ENCODE data around the gene GDI2.

Gene GDI2

DNA sequence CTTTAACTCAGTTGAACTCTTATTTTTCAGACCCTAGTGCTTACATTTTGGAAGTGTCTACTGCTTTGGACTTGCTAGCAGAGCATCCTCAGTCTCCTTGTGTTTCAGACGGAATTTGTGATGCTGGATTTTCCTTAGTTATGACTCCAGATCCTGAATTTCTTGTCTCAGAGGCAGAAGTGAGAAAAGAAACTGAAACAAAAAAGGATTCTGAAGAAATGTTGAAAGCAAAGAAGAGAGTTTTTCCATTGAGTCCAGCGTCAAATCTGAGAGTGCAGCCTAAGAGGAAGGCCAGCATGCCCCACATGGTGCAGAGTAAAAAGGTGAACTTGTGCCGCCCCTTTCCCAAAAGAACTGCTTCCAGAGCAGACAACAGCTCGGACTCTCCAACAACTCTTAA is 82.5 kb downstream of the GDI2 start:
- no peak for DNase-seq
- Mint-ChIP-seq H3K27ac (peak overlapping the region; percentile 63), H3K27me3 (no peaks in the 10 kb centered on the region), H3K4me1 (ENCODE audit: low read depth) (peaks cover 31% of the 10 kb centered on the region), H3K9me3 (no peaks in the 10 kb centered on the region), H3K36me3 (ENCODE audit: low read depth) (peaks cover 95% of the 10 kb centered on the region), H3K4me3 (no peak overlapping the region)

DNA sequence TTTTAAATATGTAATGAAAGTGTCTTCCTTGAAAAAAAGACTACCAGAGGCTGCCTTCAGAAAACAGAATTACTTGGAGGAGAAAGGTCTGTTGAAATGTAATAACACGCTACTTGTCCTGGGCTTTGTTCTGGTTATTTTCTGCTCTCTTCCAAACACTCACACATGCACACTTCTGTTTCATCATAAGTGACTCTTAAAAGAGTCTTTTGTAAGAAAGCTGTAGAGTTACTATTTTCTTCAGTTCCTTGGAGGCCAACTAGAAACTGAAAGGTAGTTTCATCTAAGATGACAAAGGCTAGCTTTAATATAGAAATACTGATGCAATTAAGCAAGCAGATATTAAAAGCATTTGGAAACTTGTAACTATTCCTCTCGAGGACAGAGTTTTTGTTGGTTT is 89.5 kb downstream of the GDI2 start:
- H3K4me1 Mint-ChIP-seq (ENCODE audit: low read depth) = peaks cover 16% of the 10 kb centered on the region
- H3K9me3 Mint-ChIP-seq = no peaks in the 10 kb centered on the region
- H3K27ac Mint-ChIP-seq = peak overlapping the region; percentile 0
- no peak for DNase-seq
- H3K4me3 Mint-ChIP-seq = no peak overlapping the region
- H3K36me3 Mint-ChIP-seq (ENCODE audit: low read depth) = peaks cover 84% of the 10 kb centered on the region
- H3K27me3 Mint-ChIP-seq = no peaks in the 10 kb centered on the region

DNA sequence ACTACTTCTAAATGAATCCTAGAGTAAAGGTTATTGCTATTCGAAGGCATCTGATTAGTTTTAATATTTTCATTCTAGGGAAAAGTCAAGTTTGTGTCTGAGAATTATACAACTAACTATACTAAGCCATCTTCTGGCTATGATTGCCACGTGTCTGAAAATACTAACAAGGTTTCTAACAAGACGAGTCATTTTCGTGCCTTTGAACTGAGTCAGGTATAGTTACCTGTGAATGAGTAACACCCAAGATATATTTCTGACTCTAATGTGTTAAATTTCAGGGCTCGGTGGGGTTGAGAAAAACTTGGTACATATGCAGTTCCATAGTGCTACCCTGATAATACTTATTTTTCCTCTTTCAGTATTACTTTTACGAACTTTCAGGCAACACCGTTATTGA is 93.1 kb downstream of the GDI2 start:
- Mint-ChIP-seq H3K4me1 (ENCODE audit: low read depth) (peaks cover 32% of the 10 kb centered on the region), H3K27ac (no peak overlapping the region), H3K36me3 (ENCODE audit: low read depth) (peaks cover 67% of the 10 kb centered on the region), H3K9me3 (no peaks in the 10 kb centered on the region), H3K27me3 (no peaks in the 10 kb centered on the region), H3K4me3 (no peak overlapping the region)
- DNase-seq = no peak

DNA sequence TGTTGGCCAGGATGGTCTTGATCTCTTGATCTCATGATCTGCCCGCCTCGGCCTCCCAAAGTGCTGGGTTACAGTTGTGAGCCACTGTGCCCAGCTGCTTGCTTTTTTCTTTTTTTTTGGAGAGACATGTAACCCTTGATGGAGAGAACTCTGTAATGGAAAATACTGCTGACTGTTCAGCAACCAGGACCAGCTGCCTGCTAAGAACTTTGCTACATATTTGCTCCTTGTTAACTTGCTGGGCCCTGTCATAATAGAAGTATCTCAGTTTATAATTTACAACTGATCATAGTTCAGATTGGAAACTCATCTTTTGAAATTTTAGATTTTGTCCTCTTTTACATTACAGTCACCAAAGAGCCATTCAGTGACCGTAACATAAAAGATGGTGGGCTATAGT is 93.7 kb downstream of the GDI2 start:
- peak overlapping the region; percentile 75 for H3K27ac Mint-ChIP-seq
- peaks cover 65% of the 10 kb centered on the region for H3K36me3 Mint-ChIP-seq (ENCODE audit: low read depth)
- H3K4me1 Mint-ChIP-seq (ENCODE audit: low read depth) = peaks cover 36% of the 10 kb centered on the region

More for the DNA sequence above, 93.7 kb downstream of the GDI2 start:
- Mint-ChIP-seq H3K4me3 (no peak overlapping the region), H3K9me3 (no peaks in the 10 kb centered on the region), H3K27me3 (no peaks in the 10 kb centered on the region)
- DNase-seq = no peak

Measured in activated T-cell treated with anti-CD3 and anti-CD28 coated beads, Interleukin-2, amount 50 U/mL, for 24 hours (primary cell).